ENCODE measurements around the gene CMIP.
A peak's percentile ranks its signal among the peaks of the same experiment; 100 is the strongest.

Gene CMIP

DNA sequence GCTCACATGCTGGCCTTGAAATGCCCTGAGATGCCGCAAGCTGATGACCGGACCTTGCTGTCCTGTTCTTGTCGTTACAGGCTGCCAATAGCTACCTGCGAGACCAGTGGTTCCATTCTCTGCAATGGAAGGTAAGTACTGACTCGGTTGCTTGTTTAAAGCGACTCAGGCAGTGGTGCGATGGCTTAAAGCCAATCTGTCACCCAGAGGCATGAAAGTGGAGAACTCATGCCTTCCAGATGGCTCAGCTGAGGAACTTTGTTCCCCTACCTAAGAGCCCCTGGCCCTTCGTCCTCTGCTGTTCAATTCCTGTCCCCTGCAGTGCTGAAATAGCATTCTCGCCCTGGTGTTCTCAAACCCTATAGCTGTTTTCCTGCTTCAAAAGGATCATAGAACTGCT, 176.2 kb downstream of the CMIP start:
- H3K27me3 Mint-ChIP-seq (ENCODE audit: low read depth) = no peaks in the 10 kb centered on the region
- H3K9me3 Mint-ChIP-seq = no peaks in the 10 kb centered on the region
- no peak overlapping the region for H3K4me3 Mint-ChIP-seq
- peaks cover 14% of the 10 kb centered on the region for H3K4me1 Mint-ChIP-seq
- TF ChIP-seq, protein P1, sequence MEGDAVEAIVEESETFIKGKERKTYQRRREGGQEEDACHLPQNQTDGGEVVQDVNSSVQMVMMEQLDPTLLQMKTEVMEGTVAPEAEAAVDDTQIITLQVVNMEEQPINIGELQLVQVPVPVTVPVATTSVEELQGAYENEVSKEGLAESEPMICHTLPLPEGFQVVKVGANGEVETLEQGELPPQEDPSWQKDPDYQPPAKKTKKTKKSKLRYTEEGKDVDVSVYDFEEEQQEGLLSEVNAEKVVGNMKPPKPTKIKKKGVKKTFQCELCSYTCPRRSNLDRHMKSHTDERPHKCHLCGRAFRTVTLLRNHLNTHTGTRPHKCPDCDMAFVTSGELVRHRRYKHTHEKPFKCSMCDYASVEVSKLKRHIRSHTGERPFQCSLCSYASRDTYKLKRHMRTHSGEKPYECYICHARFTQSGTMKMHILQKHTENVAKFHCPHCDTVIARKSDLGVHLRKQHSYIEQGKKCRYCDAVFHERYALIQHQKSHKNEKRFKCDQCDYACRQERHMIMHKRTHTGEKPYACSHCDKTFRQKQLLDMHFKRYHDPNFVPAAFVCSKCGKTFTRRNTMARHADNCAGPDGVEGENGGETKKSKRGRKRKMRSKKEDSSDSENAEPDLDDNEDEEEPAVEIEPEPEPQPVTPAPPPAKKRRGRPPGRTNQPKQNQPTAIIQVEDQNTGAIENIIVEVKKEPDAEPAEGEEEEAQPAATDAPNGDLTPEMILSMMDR (IDR thresholded peaks at IDR 0.05; ENCODE audit: unreplicated experiment in 3 of 3) = no peak
- peak overlapping the region in 2 of 3 experiments; percentile 33 to 39 for H3K27ac Mint-ChIP-seq
- H3K36me3 Mint-ChIP-seq (ENCODE audit: low read depth) = peaks cover 18% of the 10 kb centered on the region

DNA sequence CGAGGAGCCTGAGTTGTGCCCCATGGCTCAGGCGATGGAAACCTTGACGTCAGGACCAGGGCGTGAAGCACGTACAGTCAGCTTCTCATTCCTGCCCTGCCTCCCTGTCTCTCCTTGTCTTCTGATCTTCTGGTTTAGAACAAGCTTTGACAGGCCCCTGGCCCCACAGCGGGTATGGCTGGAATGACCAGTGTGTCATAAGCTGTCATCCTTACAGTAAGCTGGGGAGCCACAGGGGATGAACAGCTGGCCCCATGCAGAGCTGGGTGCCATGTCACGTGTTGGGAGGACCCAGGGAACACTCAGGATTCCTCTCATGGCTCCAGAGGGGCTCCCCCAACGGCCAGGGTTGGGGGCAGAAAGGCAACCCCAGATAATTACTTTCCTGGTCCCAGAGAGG, 176.9 kb downstream of the CMIP start:
- H3K4me1 Mint-ChIP-seq = peaks cover 13% of the 10 kb centered on the region
- no peaks in the 10 kb centered on the region for H3K9me3 Mint-ChIP-seq
- H3K4me3 Mint-ChIP-seq = no peak overlapping the region
- TF ChIP-seq, protein P1 (IDR thresholded peaks at IDR 0.05; ENCODE audit: unreplicated experiment in 3 of 3) = no peak
- H3K27ac Mint-ChIP-seq = no peak overlapping the region
- H3K27me3 Mint-ChIP-seq (ENCODE audit: low read depth) = no peaks in the 10 kb centered on the region
- peaks cover 18% of the 10 kb centered on the region for H3K36me3 Mint-ChIP-seq (ENCODE audit: low read depth)

DNA sequence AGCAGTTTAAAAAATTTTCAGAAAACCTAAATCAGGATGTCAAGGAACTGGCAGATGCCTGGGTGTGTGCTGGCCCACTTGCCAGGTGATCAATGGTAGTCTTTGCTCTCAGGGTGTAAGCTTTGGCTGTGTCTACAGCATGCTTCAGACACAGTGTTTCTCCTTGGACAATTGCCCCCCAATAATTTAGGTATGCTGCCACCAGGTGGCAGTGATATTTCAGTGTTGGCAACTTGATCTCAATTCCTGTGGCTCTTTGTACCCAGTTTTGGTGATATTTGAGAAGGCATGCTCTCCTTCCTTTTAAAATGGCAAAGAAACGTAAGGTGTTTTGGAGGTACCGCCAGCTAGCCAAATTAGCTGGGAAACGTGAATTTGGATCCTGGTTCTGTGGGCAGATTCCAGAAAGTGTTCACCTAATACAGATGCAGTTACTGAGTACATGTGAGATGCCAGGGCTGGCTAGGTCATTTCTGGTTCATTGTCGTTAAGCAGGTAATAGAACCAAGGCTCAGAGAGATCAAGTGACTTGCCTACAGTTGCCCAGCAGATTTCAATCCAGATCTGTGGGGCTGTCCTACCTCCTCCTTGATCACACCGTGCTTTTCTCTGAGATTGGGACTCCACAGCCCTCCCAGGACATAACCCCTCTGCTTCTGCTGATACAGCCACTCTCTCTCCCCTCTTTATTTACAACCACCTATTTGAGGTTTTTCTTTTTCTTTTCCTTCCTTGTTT, 178.9 kb downstream of the CMIP start:
- Mint-ChIP-seq H3K27me3 (ENCODE audit: low read depth) (no peaks in the 10 kb centered on the region), H3K9me3 (no peaks in the 10 kb centered on the region), H3K4me1 (peaks cover 8% of the 10 kb centered on the region), H3K27ac (peak overlapping the region in 2 of 3 experiments; percentile 13 to 54), H3K4me3 (no peak overlapping the region), H3K36me3 (ENCODE audit: low read depth) (peaks cover 8% of the 10 kb centered on the region)
- TF ChIP-seq, protein P1 (IDR thresholded peaks at IDR 0.05; ENCODE audit: unreplicated experiment in 3 of 3) = peak; percentile 35 to 55 (median 48)

DNA sequence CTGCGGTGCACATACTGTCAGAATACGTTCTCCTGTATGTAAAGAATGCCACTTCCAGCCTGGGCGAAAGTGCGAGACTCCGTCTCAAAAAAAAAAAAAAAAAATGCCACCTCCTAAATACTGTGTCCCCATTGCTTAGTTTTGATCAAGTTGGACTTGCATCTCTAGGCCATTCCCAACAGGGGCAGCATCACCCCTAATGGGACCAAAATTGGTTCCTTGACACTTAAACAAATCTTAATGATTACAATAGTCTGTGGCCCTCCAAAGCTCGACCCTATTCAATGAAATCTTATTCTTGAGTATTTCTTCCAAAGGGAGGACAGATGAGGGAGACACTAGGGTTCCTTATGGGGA, 179.8 kb downstream of the CMIP start:
- H3K4me3 Mint-ChIP-seq = no peak overlapping the region
- TF ChIP-seq, protein P1 (IDR thresholded peaks at IDR 0.05; ENCODE audit: unreplicated experiment in 3 of 3) = no peak
- H3K27me3 Mint-ChIP-seq (ENCODE audit: low read depth) = no peaks in the 10 kb centered on the region
- H3K36me3 Mint-ChIP-seq (ENCODE audit: low read depth) = no peaks in the 10 kb centered on the region
- peak overlapping the region in 1 of 3 experiments; percentile 44 for H3K27ac Mint-ChIP-seq
- peaks cover 9% of the 10 kb centered on the region for H3K4me1 Mint-ChIP-seq
- no peaks in the 10 kb centered on the region for H3K9me3 Mint-ChIP-seq

DNA sequence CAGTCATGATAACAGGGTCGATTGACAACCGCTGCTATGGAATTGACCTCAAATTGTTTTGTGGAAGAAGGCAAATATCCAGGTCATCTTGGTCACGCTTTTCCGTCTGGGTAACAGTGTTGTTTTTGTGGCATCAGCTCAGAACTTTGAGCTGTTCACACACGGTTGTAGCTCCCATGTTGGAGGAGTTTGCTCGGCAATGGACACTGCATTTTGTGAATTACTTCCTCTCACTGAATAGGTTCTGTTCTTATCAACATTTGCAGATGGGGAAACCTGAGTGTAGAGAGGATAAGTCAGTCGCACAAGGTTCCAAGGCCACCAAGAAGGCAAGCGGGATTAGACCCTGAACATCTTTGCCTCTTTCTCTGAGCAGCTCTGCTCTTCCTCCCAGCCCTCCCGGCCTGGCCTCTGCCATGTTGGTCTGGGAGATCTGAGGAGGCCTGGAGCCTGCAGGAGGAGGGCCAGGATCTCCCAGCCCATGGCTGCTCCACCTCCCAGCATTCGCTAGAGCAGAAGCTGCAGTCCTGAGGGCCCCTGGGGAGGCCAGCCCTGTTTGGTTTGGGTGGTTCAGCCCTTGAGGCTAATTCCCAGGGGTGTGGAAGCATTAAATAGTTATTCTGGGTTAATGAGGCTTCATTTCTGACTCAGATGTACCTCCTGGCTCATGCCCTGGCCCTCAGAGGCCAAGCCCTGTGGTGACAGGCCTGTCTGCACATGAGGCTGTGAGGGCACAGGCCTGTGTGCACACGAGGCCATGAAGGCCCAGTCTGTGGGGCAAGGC, 180.3 kb downstream of the CMIP start:
- no peaks in the 10 kb centered on the region for H3K27me3 Mint-ChIP-seq (ENCODE audit: low read depth)
- TF ChIP-seq, protein P1 (IDR thresholded peaks at IDR 0.05; ENCODE audit: unreplicated experiment in 3 of 3) = no peak

More for the DNA sequence above, 180.3 kb downstream of the CMIP start:
- H3K27ac Mint-ChIP-seq = no peak overlapping the region
- no peaks in the 10 kb centered on the region for H3K36me3 Mint-ChIP-seq (ENCODE audit: low read depth)
- no peak overlapping the region for H3K4me3 Mint-ChIP-seq
- peaks cover 15% of the 10 kb centered on the region for H3K4me1 Mint-ChIP-seq
- no peaks in the 10 kb centered on the region for H3K9me3 Mint-ChIP-seq
